K562 (cell line): ENCODE results near the gene SHB. TPM values are rescaled to one million over a fixed set of nuclear protein-coding genes. Genes with fewer than 3 reads are reported as not detected.

Experiments
- ATAC-seq: fragments of 200-7000 bp; cut with Tn5 transposase; 3 replicates; pipeline ENCODE4 v1.9.1; 2020; ENCODE audit warnings: moderate library complexity
- BruUV-seq: library from RNA; stranded (reverse); fragments of 400-500 nt; replicated peaks from 2 replicates; lab custom pipeline; 2021; lab: Mats Ljungman, UMichigan
- CTCF ChIA-PET: fragments of 300-600 bp; formaldehyde crosslinking; extraction: SDS; loops from one replicate; lab custom pipeline; 2021; ENCODE audit warnings: low intra/inter-chr PET ratio; lab: Yijun Ruan, JAX
- POLR2A ChIA-PET: fragments of 300-600, 350-650 bp; sonication (Branson Sonifier 250); formaldehyde crosslinking; extraction: SDS; loops from one replicate; lab custom pipeline; 2021; ENCODE audit warnings: antibody characterized with exemption, inconsistent platforms; lab: Yijun Ruan, JAX
- DNase-seq, 4 experiments: peaks; one replicate each; pipeline versions ENCODE4 v3.0.0 to v3.0.0-alpha.2; 2011 to 2018; ENCODE audit warnings: low spot score in 3 of 4, mixed read lengths in 3 of 4; ENCODE audit errors: extremely low read depth in 1 of 4
- FAIRE-seq: peaks from 2 replicates; lab custom pipeline; 2011; peaks lifted over from hg19 to GRCh38; lab: Jason Lieb, UNC
- H2AFZ ChIP-seq: 2 replicates; pipeline ENCODE4 v1.6.0; 2011; ENCODE audit warnings: low read depth, low read length, control low read depth, inconsistent platforms
- H3K27ac ChIP-seq: fragments of 200-600 bp; 3 replicates; pipeline ENCODE4 v1.8.0; 2011; ENCODE audit warnings: low read depth, mild to moderate bottlenecking, control low read depth, inconsistent platforms, low read length, moderate library complexity, mixed read lengths; ENCODE audit errors: extremely low read depth
- H3K27me3 ChIP-seq, 2 experiments: fragments of 300-600 bp in 1 of 2; 2 replicates in 1 of 2; 3 replicates in 1 of 2; pipeline versions ENCODE4 v1.6.0 to v1.8.0; 2011; ENCODE audit warnings: inconsistent platforms in 2 of 2, low read length in 2 of 2, mild to moderate bottlenecking in 1 of 2, mixed read lengths in 1 of 2, moderate library complexity in 1 of 2; ENCODE audit not compliant: control insufficient read depth in 2 of 2, insufficient read depth in 2 of 2
- H3K36me3 ChIP-seq: fragments of 300-600 bp; 3 replicates; pipeline ENCODE4 v1.8.0; 2011; ENCODE audit warnings: mild to moderate bottlenecking, low read length, inconsistent platforms; ENCODE audit not compliant: control insufficient read depth, insufficient read depth
- H3K4me1 ChIP-seq, 2 experiments: fragments of 200-600 bp in 1 of 2; replicated peaks in 1 of 2; 2 replicates in 1 of 2; 3 replicates in 1 of 2; pipeline versions ENCODE4 v1.5.1 to v1.8.0; 2011; ENCODE audit warnings: inconsistent platforms in 2 of 2, low read length in 2 of 2, mild to moderate bottlenecking in 1 of 2, mixed read lengths in 1 of 2, moderate library complexity in 1 of 2; ENCODE audit not compliant: control insufficient read depth in 2 of 2, insufficient read depth in 2 of 2
- H3K4me2 ChIP-seq: 2 replicates; pipeline ENCODE4 v1.6.1; 2011; ENCODE audit warnings: low read length, control low read depth, inconsistent platforms, mixed read lengths; ENCODE audit not compliant: insufficient read depth
- H3K4me3 ChIP-seq: fragments of 200-600 bp; sonication (generic), shearing (Covaris generic); 2 replicates; pipeline ENCODE4 v1.5.1; 2016; ENCODE audit warnings: control low read depth, inconsistent platforms
- H3K79me2 ChIP-seq: fragments of 200-600 bp; 3 replicates; pipeline ENCODE4 v1.8.0; 2011; ENCODE audit warnings: low read length, inconsistent platforms; ENCODE audit not compliant: control insufficient read depth, insufficient read depth
- H3K9ac ChIP-seq, 2 experiments: 2 replicates each; pipeline versions ENCODE4 v1.6.0 to v1.6.1; 2011; ENCODE audit warnings: low read depth in 2 of 2, low read length in 2 of 2, control low read depth in 1 of 2, inconsistent platforms in 1 of 2, mild to moderate bottlenecking in 1 of 2, mixed read lengths in 1 of 2; ENCODE audit not compliant: insufficient read depth in 1 of 2
- H3K9me1 ChIP-seq: one replicate; pipeline ENCODE4 v1.6.0; 2011; ENCODE audit warnings: inconsistent platforms, mild to moderate bottlenecking, low read length, moderate library complexity; ENCODE audit not compliant: control insufficient read depth, insufficient read depth
- H3K9me3 ChIP-seq: replicated peaks from 2 replicates; pipeline ENCODE4 v1.5.1; 2011; ENCODE audit warnings: low read depth, low read length, inconsistent platforms; ENCODE audit not compliant: control insufficient read depth, insufficient read depth
- H4K20me1 ChIP-seq: replicated peaks from 2 replicates; pipeline ENCODE4 v1.6.1; 2011; ENCODE audit warnings: low read length, inconsistent platforms, mixed read lengths; ENCODE audit not compliant: control insufficient read depth, insufficient read depth
- GTF3C2 ChIP-seq: IDR thresholded peaks from 3 replicates; pipeline ENCODE4 v1.6.1; 2011; ENCODE audit warnings: borderline replicate concordance, mild to moderate bottlenecking, moderate library complexity; ENCODE audit not compliant: insufficient read length; ENCODE audit errors: extremely low read depth
- WGBS: fragments of 100-300 bp; shearing (Covaris generic); methylation state at CpG from one replicate; pipeline ENCODE4 v1.1.6; 2016; ENCODE audit warnings: low coverage, mixed read lengths; ENCODE audit not compliant: insufficient coverage; ENCODE audit errors: missing lambda C conversion rate; 5-methylcytosine and 5-hydroxymethylcytosine counted together
- in situ Hi-C: fragments of 300-500 bp; cut with MboI; formaldehyde crosslinking; loops from 4 replicates; pipeline ENCODE4 v1.15.0; 2018; ENCODE audit warnings: inconsistent platforms, mixed read lengths
- intact Hi-C: fragments of 100-400 bp; cut with micrococcal nuclease; formaldehyde crosslinking; loops from 2 replicates; pipeline ENCODE4 v1.14.2; 2022
- polyA plus RNA-seq, 8 experiments: library from polyadenylated mRNA; depleted of rRNA in 4 of 8; stranded (reverse) in 5 of 8; unstranded in 3 of 8; fragments of >200 nt; fragmentation: Nextera tagmentation in 2 of 8; fragmentation: Illumina TruSeq in 1 of 8; extraction: Ambion mirVana in 2 of 8; extraction: Trizol in 1 of 8; gene quantifications; 2 replicates each; pipeline versions ENCODE4 v1.2.1 to v1.2.3, GENCODE V29; 2011 to 2014; ENCODE audit warnings: inconsistent platforms in 1 of 8, missing spikeins in 1 of 8
- total RNA-seq, 7 experiments: library from RNA; depleted of rRNA in 6 of 7; stranded (reverse); fragments of >200 nt in 6 of 7; fragmentation: Illumina TruSeq in 2 of 7; extraction: Trizol in 2 of 7; gene quantifications; 2 replicates each; pipeline versions ENCODE4 v1.2.1 to v1.2.3, GENCODE V29; 2011 to 2021; ENCODE audit warnings: low replicate concordance in 1 of 7

The SHB gene
- total and polyA plus RNA-seq, 9 of the 15 experiments (the other 6 are each of a cell fraction or from before 2014, with no cell fraction given) = 0.78 to 16.0 (median 5.3) TPM

- intact Hi-C loops = no loop called here
- no peaks in the 10 kb centered on the region for H3K79me2 ChIP-seq
- in situ Hi-C loops = no loop called here
- no peak overlapping the region for H3K4me3 ChIP-seq
- CTCF ChIA-PET = no interaction called here
- POLR2A ChIA-PET = interaction anchor here (1.0 to 1.1 kb wide), 2 partner anchors 16 to 43 kb away, joined by 3 to 5 read pairs; no protein-coding TSS in a partner anchor
- peak overlapping the region in 1 of 2 experiments; percentile 53; a peak in 1 of 4 replicates for H3K9ac ChIP-seq
- no peaks in the 10 kb centered on the region for H3K9me3 ChIP-seq
- no peak for TF ChIP-seq GTF3C2
- TF ChIP-seq, all 486 proteins: peak for 0
- no peak for ATAC-seq
- no peak for FAIRE-seq
- no peak overlapping the region for H3K27ac ChIP-seq
- no peaks in the 10 kb centered on the region for H3K36me3 ChIP-seq
- WGBS = 78% methylated on average over 12 of the region's 12 CpGs
- no peak for DNase-seq
- BruUV-seq = no TSS peak
- H3K4me1 ChIP-seq = peaks cover 17 to 18% of the 10 kb centered on the region in 2 experiments
- H3K27me3 ChIP-seq = no peaks in the 10 kb centered on the region
- peaks cover 15% of the 10 kb centered on the region for H4K20me1 ChIP-seq
- H3K9me1 ChIP-seq = peaks cover 6% of the 10 kb centered on the region
- H2AFZ ChIP-seq = no peak overlapping the region
- no peak overlapping the region for H3K4me2 ChIP-seq
These were observed 64.0 kb downstream of the SHB start for GRCh38 chr9:38004809-38005560.
